Measurements from ENCODE around the gene ACTG2.
A peak's percentile ranks its signal among the peaks of the same experiment; 100 is the strongest.

ACTG2 gene

GRCh38 chr2:73915437-73915993, 22.7 kb downstream of the ACTG2 start:
- no peak for DNase-seq

GRCh38 chr2:73916666-73917065, 23.9 kb downstream of the ACTG2 start:
- DNase-seq: no peak

GRCh38 chr2:73917296-73917695, 24.5 kb downstream of the ACTG2 start:
- no peak for DNase-seq

- DNase-seq: no peak
Observed at GRCh38 chr2:73917696-73918207, 24.9 kb downstream of the ACTG2 start.

GRCh38 chr2:73918856-73919255, 26.0 kb downstream of the ACTG2 start:
- no peak for DNase-seq

- no peak for DNase-seq
Observed at GRCh38 chr2:73919596-73920228, 26.9 kb downstream of the ACTG2 start.

- no peak for DNase-seq
Observed at GRCh38 chr2:73920577-73921545, 28.1 kb downstream of the ACTG2 start.

- DNase-seq: no peak
Observed at GRCh38 chr2:73921581-73921980, 28.8 kb downstream of the ACTG2 start.

GRCh38 chr2:73922681-73923080, 29.9 kb downstream of the ACTG2 start:
- no peak for DNase-seq

- DNase-seq: no peak
Observed at GRCh38 chr2:73925033-73925704, 32.4 kb downstream of the ACTG2 start.

- DNase-seq: no peak
Observed at GRCh38 chr2:73925853-73926492, 33.2 kb downstream of the ACTG2 start.

- peak; percentile 99 for DNase-seq
Observed at GRCh38 chr2:73926493-73927327, 33.9 kb downstream of the ACTG2 start, which contains the start of gene DGUOK. DGUOK (plus strand) TSS chr2:73926880; CDS start chr2:73926911, 31 bp downstream.

GRCh38 chr2:73927344-73927743, 34.5 kb downstream of the ACTG2 start:
- no peak for DNase-seq

- DNase-seq: no peak
Observed at GRCh38 chr2:73928963-73929347, 36.1 kb downstream of the ACTG2 start.

- no peak for DNase-seq
Observed at GRCh38 chr2:73930386-73930785, 37.6 kb downstream of the ACTG2 start.

- DNase-seq: no peak
Observed at GRCh38 chr2:73931531-73932500, 39.0 kb downstream of the ACTG2 start.

GRCh38 chr2:73933194-73933593, 40.4 kb downstream of the ACTG2 start:
- DNase-seq: no peak

GRCh38 chr2:73935641-73936040, 42.8 kb downstream of the ACTG2 start:
- no peak for DNase-seq

- DNase-seq: no peak
Observed at GRCh38 chr2:73937103-73937885, 44.5 kb downstream of the ACTG2 start.

Measured in left hindlimb (tissue), 1 donor.